Nephron (organoid): ENCODE measurements around the gene ESR2.

ENCODE experiments used
- H3K27ac Mint-ChIP-seq, 3 experiments: 2 replicates each; pipeline ENCODE4 v1.8.0; 2020; ENCODE audit warnings: mixed read lengths in 3 of 3, mild to moderate bottlenecking in 2 of 3, moderate library complexity in 1 of 3
- H3K27me3 Mint-ChIP-seq: 2 replicates; pipeline ENCODE4 v1.8.0; 2021; ENCODE audit warnings: low read depth, mild to moderate bottlenecking, moderate library complexity, mixed read lengths
- H3K36me3 Mint-ChIP-seq: 2 replicates; pipeline ENCODE4 v1.8.0; 2020; ENCODE audit warnings: low read depth, mixed read lengths
- H3K4me1 Mint-ChIP-seq: 2 replicates; pipeline ENCODE4 v1.8.0; 2020; ENCODE audit warnings: mixed read lengths
- H3K4me3 Mint-ChIP-seq, 3 experiments: 2 replicates each; pipeline ENCODE4 v1.8.0; 2020; ENCODE audit warnings: mild to moderate bottlenecking in 3 of 3, mixed read lengths in 3 of 3, moderate library complexity in 2 of 3
- H3K9me3 Mint-ChIP-seq: 2 replicates; pipeline ENCODE4 v1.8.0; 2020; ENCODE audit warnings: mixed read lengths
- CTCF ChIP-seq, 3 experiments: fragments of 200-600 bp; sonication (generic); IDR thresholded peaks; one replicate each; pipeline ENCODE4 v1.5.0; 2021; ENCODE audit warnings: antibody characterized with exemption in 3 of 3; ENCODE audit not compliant: unreplicated experiment in 3 of 3

The ESR2 gene

GRCh38 chr14:64260418-64260817 lies 33.8 kb downstream of the ESR2 start:
- Mint-ChIP-seq H3K36me3 (no peaks in the 10 kb centered on the region), H3K27me3 (no peaks in the 10 kb centered on the region)

GRCh38 chr14:64255756-64256155 lies 38.4 kb downstream of the ESR2 start:
- H3K27me3 Mint-ChIP-seq = no peaks in the 10 kb centered on the region
- TF ChIP-seq CTCF (IDR thresholded peaks at IDR 0.05; ENCODE audit: unreplicated experiment in 3 of 3) = no peak
- H3K9me3 Mint-ChIP-seq = no peaks in the 10 kb centered on the region
- no peaks in the 10 kb centered on the region for H3K36me3 Mint-ChIP-seq
- no peak overlapping the region for H3K27ac Mint-ChIP-seq
- H3K4me3 Mint-ChIP-seq = no peak overlapping the region
- no peaks in the 10 kb centered on the region for H3K4me1 Mint-ChIP-seq

More at GRCh38 chr14:64260418-64260817, 33.8 kb downstream of the ESR2 start:
- Mint-ChIP-seq H3K27ac (no peak overlapping the region), H3K4me1 (no peaks in the 10 kb centered on the region), H3K9me3 (no peaks in the 10 kb centered on the region), H3K4me3 (no peak overlapping the region)
- TF ChIP-seq CTCF (IDR thresholded peaks at IDR 0.05; ENCODE audit: unreplicated experiment in 3 of 3) = no peak

- no peak for TF ChIP-seq CTCF (IDR thresholded peaks at IDR 0.05; ENCODE audit: unreplicated experiment in 3 of 3)
- H3K4me3 Mint-ChIP-seq = no peak overlapping the region
Observed at GRCh38 chr14:64253672-64254071, 40.5 kb downstream of the ESR2 start.

GRCh38 chr14:64249363-64249762 lies 44.8 kb downstream of the ESR2 start:
- TF ChIP-seq CTCF (IDR thresholded peaks at IDR 0.05; ENCODE audit: unreplicated experiment in 3 of 3) = no peak
- Mint-ChIP-seq H3K27ac (peak overlapping the region in 1 of 3 experiments; percentile 28), H3K27me3 (peaks cover 4% of the 10 kb centered on the region), H3K9me3 (peaks cover 3% of the 10 kb centered on the region), H3K4me3 (no peak overlapping the region), H3K36me3 (no peaks in the 10 kb centered on the region), H3K4me1 (peaks cover 12% of the 10 kb centered on the region)

More at GRCh38 chr14:64253672-64254071, 40.5 kb downstream of the ESR2 start:
- H3K4me1 Mint-ChIP-seq = peaks cover 10% of the 10 kb centered on the region
- peaks cover 3% of the 10 kb centered on the region for H3K27me3 Mint-ChIP-seq
- no peak overlapping the region for H3K27ac Mint-ChIP-seq
- H3K36me3 Mint-ChIP-seq = no peaks in the 10 kb centered on the region
- peaks cover 3% of the 10 kb centered on the region for H3K9me3 Mint-ChIP-seq

GRCh38 chr14:64248689-64249088 lies 45.5 kb downstream of the ESR2 start:
- no peaks in the 10 kb centered on the region for H3K36me3 Mint-ChIP-seq
- H3K4me1 Mint-ChIP-seq = peaks cover 12% of the 10 kb centered on the region
- peak overlapping the region; percentile 12 to 49 (median 28) for H3K27ac Mint-ChIP-seq
- H3K9me3 Mint-ChIP-seq = peaks cover 3% of the 10 kb centered on the region
- H3K4me3 Mint-ChIP-seq = no peak overlapping the region
- H3K27me3 Mint-ChIP-seq = peaks cover 4% of the 10 kb centered on the region
- TF ChIP-seq CTCF (IDR thresholded peaks at IDR 0.05; ENCODE audit: unreplicated experiment in 3 of 3) = no peak

- H3K4me3 Mint-ChIP-seq = no peak overlapping the region
- peaks cover 3% of the 10 kb centered on the region for H3K9me3 Mint-ChIP-seq
- H3K27ac Mint-ChIP-seq = no peak overlapping the region
- H3K4me1 Mint-ChIP-seq = peaks cover 12% of the 10 kb centered on the region
- no peak for TF ChIP-seq CTCF (IDR thresholded peaks at IDR 0.05; ENCODE audit: unreplicated experiment in 3 of 3)
- H3K36me3 Mint-ChIP-seq = no peaks in the 10 kb centered on the region
- H3K27me3 Mint-ChIP-seq = peaks cover 4% of the 10 kb centered on the region
Observed at GRCh38 chr14:64247195-64247594, 47.0 kb downstream of the ESR2 start.
